OCI-LY7 (cell line): Measurements from ENCODE around the gene POLE4. TPM values are rescaled to one million over a fixed set of nuclear protein-coding genes. Genes with fewer than 3 reads are reported as not detected.

Source experiments
- BruUV-seq: library from RNA; stranded (reverse); fragments of 400-500 nt; replicated peaks from 2 replicates; lab custom pipeline; 2021; lab: Mats Ljungman, UMichigan
- CTCF ChIA-PET: fragments of 300-600 bp; sonication (Branson Sonifier 250); formaldehyde crosslinking; loops from one replicate; lab custom pipeline; 2022; ENCODE audit warnings: antibody characterized with exemption; ENCODE audit not compliant: unreplicated experiment; lab: Charles Lee
- POLR2A ChIA-PET: fragments of 300-600 bp; sonication (Branson Sonifier 250); formaldehyde crosslinking; loops from one replicate; lab custom pipeline; 2022; ENCODE audit warnings: antibody characterized with exemption; lab: Charles Lee
- DNase-seq: peaks from one replicate; pipeline ENCODE4 v3.0.0-alpha.2; 2015; ENCODE audit warnings: low spot score
- H2AFZ ChIP-seq: fragments of 200-600 bp; sonication (generic), shearing (Covaris generic); 2 replicates; pipeline ENCODE4 v1.6.1; 2014; ENCODE audit warnings: mild to moderate bottlenecking, antibody characterized with exemption, low read length, moderate library complexity
- H3K27ac ChIP-seq: fragments of 200-600 bp; sonication (generic); 2 replicates; pipeline ENCODE4 v1.5.1; 2014; ENCODE audit warnings: mixed run types, low read depth, mild to moderate bottlenecking, moderate library complexity, low read length, inconsistent platforms; ENCODE audit not compliant: poor library complexity, severe bottlenecking
- H3K36me3 ChIP-seq: fragments of 200-600 bp; sonication (generic); 2 replicates; pipeline ENCODE4 v1.6.1; 2014; ENCODE audit warnings: mild to moderate bottlenecking, antibody characterized with exemption, low read length, moderate library complexity, mixed read lengths; ENCODE audit not compliant: insufficient read depth
- H3K4me1 ChIP-seq: fragments of 200-600 bp; sonication (generic); 2 replicates; pipeline ENCODE4 v1.5.1; 2014; ENCODE audit warnings: mild to moderate bottlenecking, low read length; ENCODE audit not compliant: insufficient read depth, poor library complexity, severe bottlenecking
- H3K4me2 ChIP-seq: fragments of 200-600 bp; sonication (generic); 2 replicates; pipeline ENCODE4 v1.6.1; 2014; ENCODE audit warnings: mild to moderate bottlenecking, low read length
- H3K4me3 ChIP-seq: fragments of 200-600 bp; sonication (generic); 2 replicates; pipeline ENCODE4 v1.5.1; 2014; ENCODE audit warnings: mild to moderate bottlenecking, low read depth, low read length; ENCODE audit not compliant: poor library complexity, severe bottlenecking
- H3K79me2 ChIP-seq: fragments of 200-600 bp; sonication (generic); 2 replicates; pipeline ENCODE4 v1.6.1; 2016; ENCODE audit warnings: low read depth, mild to moderate bottlenecking, low read length, moderate library complexity, mixed read lengths; ENCODE audit not compliant: insufficient read depth
- H3K9me2 ChIP-seq: fragments of 200-600 bp; sonication (generic); 2 replicates; pipeline ENCODE4 v1.6.1; 2016; ENCODE audit warnings: mild to moderate bottlenecking, low read length, mixed read lengths; ENCODE audit not compliant: insufficient read depth
- H3K9me3 ChIP-seq: fragments of 200-600 bp; sonication (generic); 2 replicates; pipeline ENCODE4 v1.6.1; 2014; ENCODE audit warnings: mild to moderate bottlenecking, mixed run types, low read length, mixed read lengths
- H4K20me1 ChIP-seq: fragments of 200-600 bp; sonication (generic); 2 replicates; pipeline ENCODE4 v1.6.1; 2014; ENCODE audit warnings: mild to moderate bottlenecking, antibody characterized with exemption, low read length, moderate library complexity, mixed read lengths; ENCODE audit not compliant: insufficient read depth
- CTCF ChIP-seq: fragments of 200-600 bp; sonication (generic); conservative IDR thresholded peaks from 2 replicates; pipeline ENCODE4 v1.5.1; 2014; ENCODE audit warnings: mild to moderate bottlenecking, antibody characterized with exemption, low read length, moderate library complexity, mixed read lengths
- EZH2phosphoT487 ChIP-seq: fragments of 200-600 bp; sonication (generic); IDR thresholded peaks from 2 replicates; pipeline ENCODE4 v1.6.1; 2018; ENCODE audit warnings: low read depth, borderline replicate concordance, mild to moderate bottlenecking, mixed run types, antibody characterized with exemption, low read length, moderate library complexity, mixed read lengths
- intact Hi-C: fragments of 100-400 bp; cut with micrococcal nuclease; formaldehyde crosslinking; loops from one replicate; pipeline ENCODE4 v1.10.0; 2022; ENCODE audit not compliant: unreplicated experiment
- total RNA-seq, 2 experiments: library from RNA; depleted of rRNA in 1 of 2; stranded (reverse); fragments of >200 nt in 1 of 2; shearing (Covaris generic) in 1 of 2; gene quantifications; 2 replicates each; pipeline ENCODE4 v1.2.3, GENCODE V29; 2014 to 2022

Gene POLE4
- total RNA-seq, 2 experiments from 2014 or later: 31.7 to 52.3 TPM

GRCh38 chr2:74917702-74918619, 40.5 kb upstream of the POLE4 start:
- BruUV-seq: no TSS peak

GRCh38 chr2:74919827-74920226, 38.6 kb upstream of the POLE4 start:
- H3K4me3 ChIP-seq: peak overlapping the region; percentile 22
- no peaks in the 10 kb centered on the region for H4K20me1 ChIP-seq
- H3K27ac ChIP-seq: no peak overlapping the region
- intact Hi-C loops: loop anchor here (2.0 to 5.0 kb wide), 4 partner anchors 62 to 482 kb away; no protein-coding TSS in a partner anchor
- POLR2A ChIA-PET: no interaction called here
- H3K9me3 ChIP-seq: no peaks in the 10 kb centered on the region
- H3K79me2 ChIP-seq: no peaks in the 10 kb centered on the region
- peak; percentile 81 for TF ChIP-seq CTCF
- no peak for TF ChIP-seq EZH2phosphoT487
- H3K9me2 ChIP-seq: no peaks in the 10 kb centered on the region
- H2AFZ ChIP-seq: no peak overlapping the region
- H3K36me3 ChIP-seq: no peaks in the 10 kb centered on the region
- H3K4me2 ChIP-seq: peak overlapping the region; percentile 31; the same call in 1 of the 2 replicates
- peak; percentile 62 for DNase-seq
- CTCF ChIA-PET: no interaction called here
- BruUV-seq: no TSS peak
- H3K4me1 ChIP-seq: no peaks in the 10 kb centered on the region

More at GRCh38 chr2:74917702-74918619, 40.5 kb upstream of the POLE4 start:
- Histone ChIP-seq H3K27ac (no peak overlapping the region), H4K20me1 (no peaks in the 10 kb centered on the region), H3K4me2 (no peak overlapping the region), H3K9me3 (no peaks in the 10 kb centered on the region), H3K36me3 (no peaks in the 10 kb centered on the region), H3K9me2 (no peaks in the 10 kb centered on the region), H2AFZ (no peak overlapping the region), H3K4me3 (no peak overlapping the region), H3K4me1 (no peaks in the 10 kb centered on the region), H3K79me2 (no peaks in the 10 kb centered on the region)
- intact Hi-C loops: loop anchor here (2.0 to 5.0 kb wide), 3 partner anchors 147 to 484 kb away; no protein-coding TSS in a partner anchor
- CTCF ChIA-PET: interaction anchor here (0.6 kb wide), 1 partner anchor 66 kb away, joined by 4 read pairs; no protein-coding TSS in a partner anchor
- POLR2A ChIA-PET: interaction anchor here (0.8 kb wide), 1 partner anchor 1454 kb away, joined by 3 read pairs; no protein-coding TSS in a partner anchor
- no peak for TF ChIP-seq CTCF
- TF ChIP-seq EZH2phosphoT487: no peak
- DNase-seq: no peak
